Embryonic facial prominence (tissue), 1 donor: ENCODE data around the gene PLCG1.
"Not testable (repeated sequence)": the region's sequence is repeated elsewhere in the genome, so short reads cannot be mapped to it uniquely, and the experiment has no call there.

Experiments used
- DNase-seq: peaks from one replicate; pipeline ENCODE4 v3.0.0-alpha.2; 2016; ENCODE audit errors: extremely low spot score

Gene PLCG1

GRCh38 chr20:41124451-41125094, 12.8 kb upstream of the PLCG1 start:
- DNase-seq, result no peak

- DNase-seq, result no peak
These were observed 11.5 kb upstream of the PLCG1 start for GRCh38 chr20:41125530-41126457.

GRCh38 chr20:41126719-41127118, 10.6 kb upstream of the PLCG1 start:
- no peak for DNase-seq

- DNase-seq, result not testable (repeated sequence)
These were observed 9.0 kb upstream of the PLCG1 start for GRCh38 chr20:41128317-41128716.

GRCh38 chr20:41131594-41132387, 5.6 kb upstream of the PLCG1 start:
- DNase-seq, result no peak

GRCh38 chr20:41132388-41132775, 5.0 kb upstream of the PLCG1 start:
- DNase-seq, result not testable (repeated sequence)

- DNase-seq, result no peak
These were observed 3.5 kb upstream of the PLCG1 start for GRCh38 chr20:41133709-41134361.

- DNase-seq, result no peak
These were observed 2.8 kb upstream of the PLCG1 start for GRCh38 chr20:41134362-41135186.

GRCh38 chr20:41135187-41135887, 2.0 kb upstream of the PLCG1 start:
- DNase-seq, result no peak

- no peak for DNase-seq
These were observed 1.3 kb upstream of the PLCG1 start for GRCh38 chr20:41135888-41136679.

- no peak for DNase-seq
These were observed 501 bp downstream of the PLCG1 start for GRCh38 chr20:41137614-41138474.

- no peak for DNase-seq
These were observed 1.3 kb downstream of the PLCG1 start for GRCh38 chr20:41138475-41139226.

- DNase-seq, result no peak
These were observed 2.1 kb downstream of the PLCG1 start for GRCh38 chr20:41139227-41140093.

GRCh38 chr20:41140226-41141133, 3.1 kb downstream of the PLCG1 start:
- DNase-seq, result no peak

- DNase-seq, result no peak
These were observed 3.9 kb downstream of the PLCG1 start for GRCh38 chr20:41141153-41141815.
